GM12873 (cell line): ENCODE measurements around the gene PRSS27.

ENCODE experiments used
- CTCF ChIP-seq: IDR thresholded peaks from 2 replicates; pipeline ENCODE4 v1.5.1; 2012; ENCODE audit warnings: low read depth, mild to moderate bottlenecking, moderate library complexity, low read length, control low read depth; ENCODE audit not compliant: insufficient read depth; ENCODE audit errors: missing control alignments

Gene PRSS27

GRCh38 chr16:2682209-2683021 is 37.6 kb downstream of the PRSS27 start, which contains the start of gene KCTD5:
Gene KCTD5, plus strand, starts transcription at chr16:2682523. Its CDS starts 26 bp downstream, at chr16:2682549.
- TF ChIP-seq CTCF: no peak

- TF ChIP-seq CTCF: no peak
These were observed 44.3 kb downstream of the PRSS27 start for GRCh38 chr16:2675714-2676113.

GRCh38 chr16:2675021-2675420 is 45.0 kb downstream of the PRSS27 start:
- no peak for TF ChIP-seq CTCF

- TF ChIP-seq CTCF: no peak
These were observed 46.7 kb downstream of the PRSS27 start for GRCh38 chr16:2673066-2673999.

- no peak for TF ChIP-seq CTCF
These were observed 48.3 kb downstream of the PRSS27 start for GRCh38 chr16:2671741-2672140.

- TF ChIP-seq CTCF: peak; percentile 58
These were observed 48.8 kb downstream of the PRSS27 start for GRCh38 chr16:2671193-2671592.

GRCh38 chr16:2670017-2670416 is 50.0 kb downstream of the PRSS27 start:
- peak; percentile 78 for TF ChIP-seq CTCF
